Measurements from ENCODE around the gene COL27A1.

The COL27A1 gene

GRCh38 chr9:114169029-114169951 lies 14.0 kb downstream of the COL27A1 start:
- DNase-seq = no peak

GRCh38 chr9:114169952-114170770 lies 14.8 kb downstream of the COL27A1 start:
- no peak for DNase-seq

GRCh38 chr9:114170771-114171461 lies 15.6 kb downstream of the COL27A1 start:
- peak; percentile 81 for DNase-seq

DNA sequence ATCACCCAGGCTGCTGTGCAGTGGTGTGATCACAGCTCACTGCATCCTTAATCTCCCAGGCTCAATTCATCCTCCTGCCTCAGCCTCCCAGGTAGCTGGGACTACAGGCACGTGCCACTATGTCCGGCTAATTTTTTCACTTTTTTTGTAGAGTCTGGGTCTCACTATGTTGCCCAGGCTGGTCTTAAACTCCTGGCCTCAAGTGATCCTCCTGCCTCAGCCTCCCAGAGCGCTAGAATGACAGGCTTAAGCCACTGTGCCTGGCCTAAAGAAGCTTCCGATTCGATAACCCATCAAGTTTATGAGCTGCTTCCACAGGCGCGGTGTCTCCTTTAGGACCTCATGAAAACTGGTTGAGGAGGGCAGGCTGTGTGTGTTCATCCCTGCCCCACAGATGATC lies 16.2 kb downstream of the COL27A1 start:
- DNase-seq = no peak

DNA sequence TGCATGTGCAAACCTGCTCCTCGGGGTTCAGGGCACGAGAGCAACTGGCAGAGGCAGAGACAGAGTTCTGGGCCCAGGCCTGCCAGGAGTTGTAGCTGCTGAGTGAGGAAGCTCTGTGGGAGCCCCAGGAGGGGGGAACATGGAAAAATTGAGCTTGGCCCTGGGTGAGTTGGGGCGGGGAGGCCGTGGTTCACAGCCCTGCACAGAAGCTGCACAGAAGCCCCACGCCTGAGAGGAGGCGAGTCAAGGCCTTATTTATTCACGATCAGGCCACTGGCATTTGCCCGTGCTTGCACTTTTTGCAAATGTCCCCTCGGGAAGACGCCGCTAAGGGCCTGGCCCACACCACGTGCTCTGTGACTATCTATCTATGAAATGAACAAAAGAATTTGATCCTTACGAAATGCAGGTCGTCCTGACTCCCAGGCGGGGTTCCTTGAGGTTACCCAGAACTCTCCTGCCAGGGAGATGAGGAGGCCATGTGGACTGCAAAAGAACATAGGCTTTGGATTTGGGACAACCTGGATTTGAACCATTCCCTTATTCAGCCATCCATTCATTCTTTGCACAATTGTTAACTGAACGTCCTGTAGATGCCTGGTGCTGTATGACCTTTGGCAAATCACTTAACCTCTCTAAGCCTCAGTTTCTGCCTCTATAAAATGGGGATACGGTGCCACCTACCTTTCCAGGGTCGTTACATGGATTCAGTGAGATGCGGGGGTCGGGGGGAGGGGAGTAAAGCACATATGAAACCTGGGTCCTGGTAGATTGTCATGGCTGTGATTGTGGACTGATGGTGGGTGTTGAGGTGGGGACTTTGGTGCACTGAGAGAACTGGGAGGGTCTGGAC lies 17.9 kb downstream of the COL27A1 start:
- DNase-seq = peak; percentile 79

- no peak for DNase-seq
These were observed 19.2 kb downstream of the COL27A1 start for GRCh38 chr9:114174557-114174875.

- DNase-seq = peak; percentile 79
These were observed 19.8 kb downstream of the COL27A1 start for GRCh38 chr9:114174876-114175771.

DNA sequence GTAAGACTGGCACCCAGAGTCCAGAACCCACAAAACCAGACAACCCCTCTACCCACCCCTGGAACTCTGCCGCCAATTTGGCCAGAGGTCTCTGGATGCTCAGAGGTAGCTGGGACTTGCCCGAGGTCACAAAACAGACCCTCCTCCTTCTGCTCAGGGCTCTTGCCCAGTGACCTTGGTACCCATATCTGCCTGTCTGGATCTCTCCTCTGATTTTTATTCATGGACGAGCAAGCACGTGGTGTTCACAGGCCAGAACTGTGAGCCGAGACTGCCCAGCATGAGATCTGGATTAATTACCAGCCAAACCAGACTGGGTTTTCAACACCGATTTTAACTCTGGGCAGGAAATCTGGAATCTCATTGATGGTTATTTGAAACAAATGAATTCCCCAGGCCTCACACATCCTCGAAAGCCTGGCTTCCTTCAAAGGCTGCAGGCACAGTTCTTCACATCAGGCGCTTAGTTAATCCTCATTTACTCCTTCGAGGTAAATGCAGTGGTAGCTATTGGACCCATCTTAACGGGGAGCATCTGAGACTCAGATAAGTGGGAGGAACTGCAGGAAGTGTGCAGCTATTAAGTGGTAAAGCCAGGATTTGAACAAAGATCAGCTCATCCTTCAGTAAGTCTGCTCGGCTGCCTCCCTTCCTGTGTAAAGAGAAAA lies 21.4 kb downstream of the COL27A1 start:
- DNase-seq = no peak

- no peak for DNase-seq
These were observed 22.2 kb downstream of the COL27A1 start for GRCh38 chr9:114177423-114178064.

DNA sequence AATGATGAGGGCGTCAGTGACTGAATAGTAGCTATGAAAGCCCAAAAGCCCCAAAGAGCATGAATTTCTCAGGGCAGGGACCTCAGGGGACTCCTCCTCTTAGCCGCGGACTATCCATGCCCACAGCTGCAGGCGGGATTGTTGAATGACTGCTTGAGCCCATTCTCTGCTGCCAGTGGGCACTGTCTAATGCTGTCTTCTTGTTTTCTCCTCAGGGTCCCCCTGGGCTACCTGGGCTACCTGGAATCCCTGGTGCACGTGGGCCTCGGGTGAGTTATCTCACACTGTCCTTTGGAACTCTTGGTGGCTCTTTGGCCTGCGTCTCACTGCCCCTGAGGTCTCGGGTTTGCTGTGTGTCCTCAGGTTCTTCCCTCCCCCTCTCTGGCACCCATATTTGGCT lies 22.7 kb downstream of the COL27A1 start:
- DNase-seq = no peak

- no peak for DNase-seq
These were observed 23.6 kb downstream of the COL27A1 start for GRCh38 chr9:114178756-114179450.

DNA sequence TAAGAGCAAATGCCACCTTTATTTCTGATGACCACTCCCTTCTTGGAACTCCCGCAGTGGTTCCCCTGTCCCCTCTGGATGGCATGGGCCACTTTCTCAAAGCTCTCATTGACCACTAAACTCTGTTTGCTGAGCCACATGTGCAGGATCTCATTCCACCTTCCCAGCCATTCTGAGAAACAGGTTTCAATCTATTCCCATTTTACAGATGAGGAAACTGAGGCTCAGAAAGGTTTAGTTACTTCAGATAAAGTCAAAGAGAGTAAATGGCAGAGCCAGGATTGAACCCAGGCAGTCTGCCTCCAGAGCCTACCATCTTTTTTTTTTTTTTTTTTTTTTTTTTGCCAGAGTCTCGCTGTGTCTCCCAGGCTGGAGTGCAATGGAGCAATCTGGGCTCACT lies 24.2 kb downstream of the COL27A1 start:
- DNase-seq = no peak

- peak; percentile 72 for DNase-seq
These were observed 25.6 kb downstream of the COL27A1 start for GRCh38 chr9:114180696-114181606.

- no peak for DNase-seq
These were observed 26.5 kb downstream of the COL27A1 start for GRCh38 chr9:114181607-114182409.

DNA sequence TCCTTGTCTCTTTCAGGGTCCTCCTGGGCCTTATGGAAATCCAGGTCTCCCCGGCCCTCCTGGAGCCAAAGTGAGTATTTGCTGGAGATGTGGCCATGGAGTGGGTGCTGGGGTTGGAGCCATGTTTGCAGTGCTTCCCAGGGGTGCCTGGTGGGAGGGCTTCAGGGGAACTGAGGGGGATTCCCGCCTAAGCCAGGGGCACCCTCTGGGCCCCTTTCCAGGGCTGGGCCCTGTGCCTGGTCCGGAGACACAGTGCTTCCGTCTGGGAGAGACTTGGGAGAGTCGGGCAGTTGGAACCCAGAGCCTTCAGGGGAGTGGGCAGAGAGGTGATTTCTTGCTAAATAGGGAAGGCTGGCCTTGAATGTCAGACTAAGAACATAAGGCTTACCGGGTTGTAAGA lies 27.7 kb downstream of the COL27A1 start:
- no peak for DNase-seq

- no peak for DNase-seq
These were observed 28.7 kb downstream of the COL27A1 start for GRCh38 chr9:114184071-114184470.

DNA sequence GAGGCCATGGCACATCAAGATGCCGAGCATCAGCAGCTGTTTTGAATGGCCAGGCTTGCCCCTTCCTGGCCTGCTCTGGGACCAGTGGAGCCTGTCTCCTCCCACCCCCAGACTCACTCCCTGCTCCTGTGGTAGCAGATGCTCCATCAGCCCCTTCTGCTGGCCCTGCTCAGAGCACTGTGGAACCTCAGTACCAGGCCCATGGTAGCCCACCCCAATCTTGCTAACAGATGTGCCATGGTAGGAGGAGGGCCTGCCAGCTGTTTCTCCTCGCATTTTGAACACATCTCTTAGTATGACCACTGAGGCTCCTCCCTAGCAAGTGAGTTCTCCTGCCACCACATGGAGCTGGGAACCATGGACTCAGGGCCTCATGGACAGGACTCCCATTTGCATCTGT lies 29.5 kb downstream of the COL27A1 start:
- DNase-seq = no peak

Data from right forelimb (tissue), 1 donor.